OCI-LY3 (cell line): ENCODE data around the gene CCNA1.

Experiments used
- EZH2phosphoT487 ChIP-seq: fragments of 200-600 bp; shearing (Covaris generic); IDR thresholded peaks from 2 replicates; pipeline ENCODE4 v1.6.1; 2018; ENCODE audit warnings: antibody characterized with exemption, mixed run types, low read depth
- TF ChIP-seq, protein P1 (sequence below): fragments of 200-600, 300-600 bp; sonication (generic); IDR thresholded peaks from 2 replicates; pipeline ENCODE4 v1.5.1; 2014; ENCODE audit warnings: antibody characterized with exemption, low read length, low read depth

DNA sequence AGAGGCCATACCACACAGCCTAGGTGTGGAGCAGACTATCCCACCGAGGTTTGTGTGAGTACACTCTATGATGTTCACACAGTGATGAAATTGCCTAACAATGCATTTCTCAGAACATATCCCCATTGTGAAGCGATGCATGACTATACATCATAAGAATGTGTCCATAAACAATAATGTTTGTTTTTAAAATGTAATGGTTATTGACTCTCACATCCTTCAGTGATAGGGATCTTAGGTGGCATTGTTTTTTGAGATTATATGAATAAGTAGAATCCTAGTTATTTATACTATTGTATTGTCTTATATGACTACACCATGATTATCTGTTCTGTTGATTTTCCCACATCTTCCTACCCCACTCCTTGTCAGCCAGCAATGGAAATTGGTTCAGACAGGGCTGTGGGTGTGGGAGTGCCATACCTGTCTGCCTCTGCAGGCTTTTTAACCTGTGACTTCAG is 13.6 kb downstream of the CCNA1 start:
- TF ChIP-seq, protein P1, sequence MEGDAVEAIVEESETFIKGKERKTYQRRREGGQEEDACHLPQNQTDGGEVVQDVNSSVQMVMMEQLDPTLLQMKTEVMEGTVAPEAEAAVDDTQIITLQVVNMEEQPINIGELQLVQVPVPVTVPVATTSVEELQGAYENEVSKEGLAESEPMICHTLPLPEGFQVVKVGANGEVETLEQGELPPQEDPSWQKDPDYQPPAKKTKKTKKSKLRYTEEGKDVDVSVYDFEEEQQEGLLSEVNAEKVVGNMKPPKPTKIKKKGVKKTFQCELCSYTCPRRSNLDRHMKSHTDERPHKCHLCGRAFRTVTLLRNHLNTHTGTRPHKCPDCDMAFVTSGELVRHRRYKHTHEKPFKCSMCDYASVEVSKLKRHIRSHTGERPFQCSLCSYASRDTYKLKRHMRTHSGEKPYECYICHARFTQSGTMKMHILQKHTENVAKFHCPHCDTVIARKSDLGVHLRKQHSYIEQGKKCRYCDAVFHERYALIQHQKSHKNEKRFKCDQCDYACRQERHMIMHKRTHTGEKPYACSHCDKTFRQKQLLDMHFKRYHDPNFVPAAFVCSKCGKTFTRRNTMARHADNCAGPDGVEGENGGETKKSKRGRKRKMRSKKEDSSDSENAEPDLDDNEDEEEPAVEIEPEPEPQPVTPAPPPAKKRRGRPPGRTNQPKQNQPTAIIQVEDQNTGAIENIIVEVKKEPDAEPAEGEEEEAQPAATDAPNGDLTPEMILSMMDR = no peak
- no peak for TF ChIP-seq EZH2phosphoT487
